Hematopoietic multipotent progenitor cell treated with erythropoietin and hydrocortisone succinate and interleukin-3 and kit ligand, for 8 days (in vitro differentiated cells): ENCODE data around the gene AFF1.
"Not testable (repeated sequence)": the region's sequence is repeated elsewhere in the genome, so short reads cannot be mapped to it uniquely, and the experiment has no call there.

ENCODE experiments used
- DNase-seq: peaks from one replicate; pipeline ENCODE4 v3.0.0-alpha.2; 2015

Gene AFF1

DNA sequence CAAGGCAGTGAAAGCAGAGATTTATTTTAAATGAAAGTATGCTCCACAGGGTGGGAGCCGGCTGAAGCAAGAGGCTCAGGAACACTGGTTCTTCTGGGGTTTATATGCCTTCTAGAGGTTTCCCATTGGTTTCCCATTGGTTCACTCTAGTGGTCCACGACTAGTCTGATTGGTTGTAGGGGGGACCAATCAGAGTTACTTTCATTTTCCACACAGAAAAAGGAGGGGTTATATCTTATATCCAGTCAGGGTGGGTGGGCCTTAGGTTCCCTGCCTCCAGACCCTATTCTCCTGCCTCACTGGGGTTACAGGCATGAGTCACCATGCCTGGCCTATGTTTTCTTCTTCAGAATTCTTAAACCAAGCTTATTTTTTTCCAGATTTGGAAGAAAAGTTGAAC, 184.0 kb downstream of the AFF1 start:
- peak; percentile 34 for DNase-seq

DNA sequence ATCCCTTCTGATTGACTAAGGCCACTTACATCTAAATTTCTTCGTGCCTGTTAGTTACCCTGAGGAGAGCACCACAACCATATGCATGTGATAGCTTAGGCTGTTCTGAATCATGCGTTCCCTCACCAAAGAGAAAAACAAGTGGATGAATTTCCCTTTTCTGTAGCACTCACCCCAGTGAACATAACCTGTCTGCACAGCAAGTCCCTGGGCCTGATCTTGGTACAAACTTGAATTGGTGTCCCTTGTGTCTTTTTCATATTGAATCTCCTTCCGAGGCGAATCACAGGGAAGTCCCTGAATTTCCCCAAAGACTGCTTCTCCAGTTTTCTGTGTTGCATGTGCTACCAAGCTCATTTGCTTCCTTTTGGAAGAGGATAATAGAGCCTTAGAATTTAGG, 185.2 kb downstream of the AFF1 start:
- DNase-seq: no peak

GRCh38 chr4:87120411-87121162, 185.8 kb downstream of the AFF1 start:
- no peak for DNase-seq

- DNase-seq: no peak
Measured at GRCh38 chr4:87121341-87122065, 186.7 kb downstream of the AFF1 start.

DNA sequence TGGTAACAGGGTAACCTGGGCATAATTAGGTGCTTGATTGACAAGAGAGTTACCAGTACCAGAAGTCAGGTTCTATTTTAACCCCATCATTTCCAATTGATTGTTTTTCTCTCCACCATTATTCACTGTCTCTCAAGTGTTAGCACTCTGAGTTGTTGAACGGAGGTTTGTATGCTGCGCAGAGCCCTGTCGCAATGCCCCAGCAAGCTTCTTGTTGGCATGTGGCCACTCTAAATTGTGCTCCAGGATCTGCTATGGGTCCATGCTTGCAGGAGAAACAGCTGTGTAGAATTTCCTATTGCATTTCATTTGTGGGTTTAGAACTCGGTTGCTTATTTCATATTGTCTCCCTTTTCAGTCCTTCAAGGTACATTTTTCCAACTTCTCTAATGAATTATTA, 187.4 kb downstream of the AFF1 start:
- no peak for DNase-seq

- DNase-seq: no peak
Measured at GRCh38 chr4:87126056-87126455, 191.2 kb downstream of the AFF1 start.

DNA sequence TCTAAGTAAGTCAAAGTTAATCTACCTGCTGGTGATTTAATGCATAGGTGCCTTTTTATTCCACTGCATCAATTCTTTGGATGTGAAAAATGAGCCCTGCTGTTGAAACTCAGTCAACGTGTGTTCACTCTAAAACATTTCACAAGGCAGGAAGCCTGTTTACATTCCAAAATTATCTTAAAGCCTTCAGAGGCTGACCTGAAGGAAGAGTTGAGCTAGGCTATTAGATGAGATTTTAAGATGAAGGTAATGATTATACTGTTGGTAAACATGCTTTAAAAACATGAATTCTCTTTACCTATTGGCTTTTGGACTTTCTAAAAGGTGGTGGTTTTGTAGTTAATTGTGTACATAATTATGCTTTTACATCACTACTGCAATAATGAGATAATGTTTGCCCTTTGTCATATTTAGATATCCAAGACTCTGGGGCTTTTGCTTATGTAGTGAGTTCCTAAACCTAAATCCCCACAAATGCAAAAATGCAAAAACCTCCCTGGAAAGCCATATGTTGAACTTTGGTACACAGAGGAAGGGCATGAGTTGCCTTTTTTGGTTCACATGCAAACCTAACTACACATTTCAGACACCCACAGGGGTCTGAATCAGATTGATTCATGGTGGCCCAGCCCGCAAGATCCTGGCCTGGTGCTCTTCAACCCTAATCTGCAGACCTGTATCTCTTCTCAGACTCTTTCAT, 193.3 kb downstream of the AFF1 start:
- no peak for DNase-seq

- DNase-seq: no peak
Measured at GRCh38 chr4:87129681-87130080, 194.9 kb downstream of the AFF1 start.

DNA sequence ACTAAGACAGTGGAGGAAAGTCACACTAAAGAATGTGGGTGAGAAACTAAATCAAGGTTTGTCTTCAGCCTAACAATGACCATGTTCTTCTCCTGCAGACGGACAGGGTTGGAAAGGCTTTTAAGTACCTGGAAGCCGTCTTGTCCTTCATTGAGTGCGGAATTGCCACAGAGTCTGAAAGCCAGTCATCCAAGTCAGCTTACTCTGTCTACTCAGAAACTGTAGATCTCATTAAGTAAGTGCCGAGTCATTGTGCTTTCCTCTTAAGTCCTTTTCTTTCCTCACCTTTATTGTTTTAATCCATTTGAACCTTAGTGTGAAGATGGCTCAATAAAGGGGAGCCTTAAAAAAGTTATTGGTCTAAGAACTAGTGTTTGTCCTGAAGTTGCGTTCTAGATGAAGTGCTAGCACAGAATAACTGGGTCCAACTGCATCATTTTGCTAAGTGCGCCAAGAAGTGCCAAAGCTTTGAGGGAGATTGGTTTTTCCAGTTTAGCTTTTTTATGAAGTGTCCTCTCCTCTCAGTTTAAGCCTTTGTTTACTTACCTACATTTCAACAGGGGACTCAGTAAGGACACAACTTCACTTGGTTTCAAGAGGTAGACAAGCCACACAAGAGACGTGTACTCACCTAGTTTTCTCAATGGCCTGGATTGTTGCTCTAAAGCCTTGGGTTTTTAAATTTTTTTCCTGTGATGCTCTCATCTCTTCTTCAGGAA, 196.3 kb downstream of the AFF1 start:
- no peak for DNase-seq

GRCh38 chr4:87132035-87132434, 197.2 kb downstream of the AFF1 start:
- DNase-seq: no peak

GRCh38 chr4:87133183-87133582, 198.4 kb downstream of the AFF1 start:
- DNase-seq: no peak

- no peak for DNase-seq
Measured at GRCh38 chr4:87134122-87134521, 199.3 kb downstream of the AFF1 start.

DNA sequence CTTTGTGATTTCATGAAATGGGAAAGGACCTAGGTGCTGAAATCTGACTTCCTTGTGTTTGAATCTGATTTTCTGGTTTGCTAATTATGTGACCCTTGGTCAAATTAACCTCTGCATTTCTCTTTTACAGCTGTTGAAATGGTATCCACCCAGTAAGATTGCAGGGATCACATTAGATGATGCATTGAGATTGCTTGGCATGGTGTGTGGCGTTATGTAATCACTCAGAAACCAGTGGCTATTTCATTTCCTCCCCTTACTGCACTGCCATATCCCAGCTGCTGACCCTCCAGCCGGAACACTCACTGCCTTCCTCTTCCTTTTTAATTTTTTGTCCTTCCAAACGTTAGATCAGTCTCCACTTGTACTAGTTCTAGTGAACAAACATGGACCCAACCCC, 206.6 kb downstream of the AFF1 start:
- no peak for DNase-seq

GRCh38 chr4:87144356-87144755, 209.5 kb downstream of the AFF1 start:
- peak; percentile 69 for DNase-seq

- DNase-seq: not testable (repeated sequence)
Measured at GRCh38 chr4:87145934-87146333, 211.1 kb downstream of the AFF1 start.

GRCh38 chr4:87147116-87147515, 212.3 kb downstream of the AFF1 start:
- no peak for DNase-seq

DNA sequence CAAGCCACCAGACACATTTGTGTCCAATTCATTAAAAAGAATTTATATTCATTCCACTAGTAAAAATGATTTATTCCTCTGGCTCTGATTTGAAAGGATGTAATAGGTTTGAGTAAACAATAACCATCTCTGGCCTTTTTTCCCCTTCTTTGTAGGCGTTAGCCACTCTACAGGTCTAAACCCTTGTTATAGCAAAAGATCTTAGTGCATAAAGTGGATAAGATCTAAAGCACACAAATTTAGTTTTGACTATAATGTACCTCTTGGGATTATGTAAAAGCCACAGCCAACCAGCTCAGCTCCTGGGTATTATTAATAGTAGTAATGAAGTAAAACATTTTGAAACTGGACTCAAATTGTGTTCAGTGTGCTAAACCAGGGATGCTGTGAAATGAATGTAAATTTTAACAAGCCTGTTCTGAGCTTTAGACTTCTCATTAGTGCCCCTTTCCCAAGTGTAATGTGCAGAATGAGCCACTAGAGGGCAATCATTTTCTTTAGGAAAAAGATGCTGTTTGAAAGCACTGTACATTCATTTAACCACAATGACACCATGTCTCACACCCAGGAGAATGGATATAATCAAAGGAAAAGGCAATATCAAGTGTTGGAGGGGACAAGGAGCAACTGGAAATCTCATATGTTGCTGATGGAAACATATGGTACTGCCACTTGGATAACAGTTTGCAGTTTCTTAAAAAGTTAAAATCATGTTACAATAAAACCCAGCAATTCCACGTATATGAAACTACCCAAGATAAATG, 215.9 kb downstream of the AFF1 start:
- DNase-seq: peak; percentile 89

DNA sequence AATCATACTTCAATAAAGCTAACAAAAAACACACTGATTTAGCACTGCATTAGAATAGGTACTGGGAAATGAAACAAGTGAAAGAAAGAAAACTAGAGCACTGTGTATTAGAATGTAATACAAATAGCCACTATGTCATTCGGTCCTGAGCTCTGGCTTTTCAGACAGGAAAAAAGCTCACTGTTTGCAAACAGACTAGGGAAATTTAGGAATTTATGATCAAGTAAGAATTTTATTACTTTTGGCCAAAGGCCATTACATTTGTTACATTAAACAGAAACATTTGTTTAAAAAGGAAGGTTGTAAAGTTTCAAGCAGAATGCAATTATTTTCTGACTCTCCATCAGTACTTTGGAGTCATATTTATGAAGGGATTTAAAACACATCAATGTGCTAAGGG, 216.9 kb downstream of the AFF1 start:
- no peak for DNase-seq

GRCh38 chr4:87152310-87153041, 217.7 kb downstream of the AFF1 start:
- no peak for DNase-seq

DNA sequence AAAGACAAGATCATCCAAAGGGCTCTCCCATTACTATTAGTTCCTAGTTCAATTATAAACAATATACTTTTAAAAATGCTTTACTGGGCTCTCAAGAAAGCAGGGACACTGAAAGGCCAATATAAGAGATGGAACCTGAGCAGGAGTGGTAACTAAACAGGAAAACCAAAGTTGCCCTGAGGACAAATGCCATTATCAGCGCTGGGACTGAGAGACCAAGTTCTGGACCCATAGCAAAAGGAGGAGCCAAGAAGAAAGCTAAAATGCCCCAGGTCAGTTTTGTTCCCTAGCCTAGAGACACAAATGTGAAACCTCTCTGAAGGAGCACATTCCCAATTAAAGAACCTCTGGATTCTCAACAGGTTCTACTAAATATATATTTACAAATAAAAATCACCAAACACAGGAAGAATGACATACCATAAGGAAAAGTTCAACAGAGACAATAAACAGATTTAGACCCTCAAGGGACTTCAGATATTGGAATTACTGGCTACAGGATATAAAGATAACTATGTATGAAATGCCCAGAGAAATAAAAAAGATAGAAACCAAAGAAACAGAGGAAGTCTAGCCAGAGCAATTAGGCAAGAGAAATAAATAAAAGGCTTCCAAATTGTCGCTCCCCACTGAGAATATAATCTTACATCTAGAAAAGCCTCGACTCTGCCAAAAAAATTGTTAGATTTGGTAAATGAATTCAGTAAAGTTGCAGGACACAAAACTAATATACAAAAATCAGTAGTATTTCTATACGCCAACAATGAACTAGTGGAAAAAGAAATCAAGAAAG, 218.5 kb downstream of the AFF1 start:
- no peak for DNase-seq

- no peak for DNase-seq
Measured at GRCh38 chr4:87165892-87166291, 231.1 kb downstream of the AFF1 start.
